A172 (cell line): Measurements from ENCODE around the gene CYTH2. TPM values are rescaled to one million over a fixed set of nuclear protein-coding genes. Genes with fewer than 3 reads are reported as not detected.

Source experiments
- DNase-seq: peaks from one replicate; pipeline ENCODE4 v3.0.0-alpha.2; 2015; ENCODE audit warnings: low spot score
- total RNA-seq: library from RNA; depleted of rRNA; stranded (reverse); fragments of >200 nt; shearing (Covaris generic); gene quantifications from 2 replicates; pipeline ENCODE4 v1.2.3, GENCODE V29; 2014

The CYTH2 gene
- total RNA-seq, 1 experiment from 2014 or later, result 28.7 TPM

- no peak for DNase-seq
Observed at GRCh38 chr19:48493718-48494401, 24.7 kb downstream of the CYTH2 start.

- no peak for DNase-seq
Observed at GRCh38 chr19:48495396-48495795, 26.2 kb downstream of the CYTH2 start.

- no peak for DNase-seq
Observed at GRCh38 chr19:48496959-48497727, 28.0 kb downstream of the CYTH2 start.

GRCh38 chr19:48497728-48498594 is 28.8 kb downstream of the CYTH2 start:
- no peak for DNase-seq

- no peak for DNase-seq
Observed at GRCh38 chr19:48498595-48499311, 29.6 kb downstream of the CYTH2 start.

GRCh38 chr19:48499316-48500090 is 30.3 kb downstream of the CYTH2 start:
- DNase-seq, result no peak

- no peak for DNase-seq
Observed at GRCh38 chr19:48500830-48501493, 31.8 kb downstream of the CYTH2 start.

GRCh38 chr19:48501494-48502349 is 32.6 kb downstream of the CYTH2 start:
- no peak for DNase-seq

GRCh38 chr19:48502350-48503018 is 33.3 kb downstream of the CYTH2 start:
- DNase-seq, result no peak

- peak; percentile 21 for DNase-seq
Observed at GRCh38 chr19:48506138-48506733, 37.1 kb downstream of the CYTH2 start.

GRCh38 chr19:48507911-48508439 is 38.8 kb downstream of the CYTH2 start:
- DNase-seq, result no peak

- DNase-seq, result no peak
Observed at GRCh38 chr19:48508729-48509411, 39.7 kb downstream of the CYTH2 start.

GRCh38 chr19:48509467-48510194 is 40.5 kb downstream of the CYTH2 start:
- DNase-seq, result no peak

- DNase-seq, result peak; percentile 21
Observed at GRCh38 chr19:48510421-48511268, 41.5 kb downstream of the CYTH2 start.

GRCh38 chr19:48511321-48511731 is 42.2 kb downstream of the CYTH2 start:
- DNase-seq, result no peak
